HG03097 (cell line): ENCODE data around the gene INTS7.
"Not testable (repeated sequence)": the region's sequence is repeated elsewhere in the genome, so short reads cannot be mapped to it uniquely, and the experiment has no call there.

Source experiments
- ATAC-seq: cut with Tn5 transposase; IDR thresholded peaks from one replicate; pipeline ENCODE4 v1.9.1; 2021; ENCODE audit not compliant: unreplicated experiment, low FRiP score

INTS7 gene

GRCh38 chr1:211938561-211938997, 96.8 kb downstream of the INTS7 start:
- ATAC-seq = peak; percentile 31

DNA sequence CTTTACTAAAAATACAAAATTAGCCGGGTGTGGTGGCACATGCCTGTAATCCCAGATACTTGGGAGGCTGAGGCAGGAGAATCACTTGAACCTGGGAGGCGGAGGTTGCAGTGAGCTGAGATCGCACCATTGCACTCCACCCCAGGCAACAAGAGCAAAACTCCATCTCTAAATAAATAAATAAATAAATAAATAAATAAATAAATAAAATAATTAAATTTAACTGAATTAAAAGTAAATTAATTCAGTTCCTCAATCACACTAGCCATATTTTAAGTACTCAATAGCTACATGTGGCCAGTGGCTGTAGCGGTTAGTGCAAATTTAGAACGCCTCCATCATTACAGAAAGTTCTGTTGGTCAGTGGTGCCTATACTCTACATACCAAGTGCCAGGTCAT, 97.9 kb downstream of the INTS7 start:
- not testable (repeated sequence) for ATAC-seq

GRCh38 chr1:211935448-211935970, 99.8 kb downstream of the INTS7 start:
- ATAC-seq = peak; percentile 75

DNA sequence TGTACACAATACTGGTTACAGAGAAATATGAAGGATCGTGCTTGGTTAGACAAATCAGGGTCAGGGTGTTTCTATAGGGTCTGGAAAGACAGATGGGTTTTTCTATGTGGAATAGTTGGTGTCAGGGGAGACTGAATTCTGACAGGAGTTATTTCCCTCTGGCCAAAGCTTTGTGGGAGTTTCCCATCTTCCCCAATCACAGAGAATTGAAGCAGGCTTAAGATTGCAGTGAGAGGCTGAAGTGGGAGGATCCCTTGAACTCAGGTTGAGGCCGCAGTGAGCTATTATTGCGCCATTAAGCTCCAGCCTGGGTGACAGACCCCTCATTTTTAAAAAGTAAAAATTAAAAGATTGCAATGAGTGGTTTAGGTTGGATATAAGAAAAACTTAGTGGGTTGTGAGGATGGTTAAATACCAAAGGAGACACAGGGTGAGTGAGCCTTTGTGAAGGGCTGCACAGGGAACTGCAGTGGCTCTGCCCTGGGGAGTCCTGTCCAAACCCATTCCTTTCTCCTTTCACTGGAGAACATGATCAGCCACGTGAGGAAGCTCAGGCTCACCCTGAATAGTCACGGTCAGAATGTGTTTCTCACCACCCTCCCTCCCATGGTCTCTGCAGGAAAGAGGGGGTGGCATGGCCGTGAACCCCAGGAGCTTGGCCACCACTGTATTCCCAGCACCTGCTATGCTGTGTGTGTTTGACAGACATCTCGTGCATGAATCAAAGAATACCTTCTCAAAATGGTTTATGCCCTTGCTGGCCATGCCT, 101.2 kb downstream of the INTS7 start:
- ATAC-seq = no peak

GRCh38 chr1:211932933-211933254, 102.5 kb downstream of the INTS7 start:
- ATAC-seq = no peak

DNA sequence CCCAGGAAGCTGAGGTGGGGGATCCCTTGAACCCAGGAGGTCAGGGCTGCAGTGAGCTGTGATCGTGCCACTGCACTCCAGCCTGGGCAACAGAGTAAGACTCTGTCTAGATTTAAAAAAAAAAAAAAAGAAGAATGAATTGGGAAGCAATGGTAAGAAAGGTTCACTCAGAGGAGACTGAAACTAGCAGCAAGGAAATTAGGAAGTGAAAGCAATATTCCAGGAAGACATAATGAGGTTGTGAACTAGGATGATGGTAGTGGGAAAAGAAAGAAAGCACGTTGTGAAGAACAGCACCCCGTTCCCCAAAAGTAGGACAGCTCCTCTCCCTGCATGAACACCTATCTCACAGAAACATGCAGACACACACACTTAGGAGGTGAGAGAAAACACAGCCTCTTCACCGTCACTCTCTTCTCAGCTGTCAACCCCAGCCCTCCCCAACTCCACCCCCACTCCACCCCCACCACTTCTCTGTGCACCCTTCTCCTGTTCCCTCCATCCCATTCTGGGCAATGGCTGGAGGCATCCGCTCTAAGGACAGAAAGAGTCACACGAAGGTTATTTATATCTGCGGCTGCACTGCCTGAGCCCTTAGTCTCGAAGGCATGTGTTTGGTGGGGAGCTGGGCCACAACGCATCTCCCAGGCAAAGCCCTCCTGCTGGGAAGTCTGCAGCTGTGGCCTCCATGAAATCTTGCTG, 103.0 kb downstream of the INTS7 start:
- no peak for ATAC-seq

DNA sequence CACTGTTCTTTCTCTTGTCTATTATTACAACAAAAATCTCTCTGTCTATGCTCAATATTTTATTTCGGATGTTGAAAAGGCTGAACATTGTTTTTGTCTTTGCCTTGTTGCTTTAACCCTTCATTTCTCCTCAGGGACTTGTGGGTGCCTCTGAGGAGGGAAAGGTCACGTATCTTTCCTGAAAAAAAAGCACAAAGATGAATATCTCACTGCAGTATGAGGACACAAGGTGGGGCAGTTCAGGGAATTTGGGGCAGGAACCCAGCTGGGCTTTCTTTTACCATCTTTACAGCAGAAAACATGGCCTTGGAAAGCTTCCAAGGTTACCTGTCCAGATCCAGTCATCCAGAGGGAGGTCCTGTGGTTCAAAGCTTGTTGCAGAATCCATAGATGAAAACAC, 105.7 kb downstream of the INTS7 start:
- no peak for ATAC-seq

GRCh38 chr1:211928993-211929637, 106.2 kb downstream of the INTS7 start:
- no peak for ATAC-seq

GRCh38 chr1:211928290-211928801, 107.0 kb downstream of the INTS7 start:
- no peak for ATAC-seq

DNA sequence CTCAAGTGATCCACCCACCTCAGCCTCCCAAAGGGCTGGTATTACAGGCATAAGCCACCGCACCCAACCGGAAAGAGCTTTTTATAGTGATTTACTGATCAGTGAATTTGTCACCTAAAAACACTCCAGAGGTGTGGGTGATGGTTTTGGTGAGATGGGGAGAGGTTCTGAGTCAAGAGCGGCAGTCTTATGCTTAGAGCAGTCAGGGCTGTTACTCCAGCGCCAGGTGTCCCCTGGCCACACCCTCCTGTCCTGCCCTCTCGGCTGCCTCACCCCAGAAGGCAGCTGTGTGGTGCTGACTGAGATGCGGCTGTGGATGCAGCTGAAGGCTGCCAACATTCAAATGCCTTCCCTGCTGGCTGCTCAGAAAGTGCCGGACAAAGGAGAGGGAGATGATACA, 110.3 kb downstream of the INTS7 start:
- ATAC-seq = no peak

- ATAC-seq = no peak
These were observed 111.1 kb downstream of the INTS7 start for GRCh38 chr1:211924256-211924655.

DNA sequence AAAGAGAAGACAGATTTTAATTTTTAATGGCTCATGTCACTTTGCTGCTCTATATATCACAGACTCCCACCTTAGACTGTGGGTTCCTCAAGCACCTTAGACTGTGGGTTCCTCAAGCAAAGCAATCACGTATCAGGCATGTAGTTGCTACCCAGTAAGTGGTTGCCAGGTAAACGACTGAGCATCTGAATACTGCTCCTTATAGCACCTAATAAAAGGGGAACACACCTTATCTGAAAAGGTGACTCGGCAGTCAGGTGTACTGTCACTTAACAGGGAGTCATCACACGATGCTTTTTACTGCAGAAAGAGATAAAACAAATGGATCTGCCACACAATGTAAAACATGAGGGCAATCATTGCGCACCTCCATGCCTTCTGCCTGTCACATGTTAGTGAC, 112.3 kb downstream of the INTS7 start:
- ATAC-seq = no peak

DNA sequence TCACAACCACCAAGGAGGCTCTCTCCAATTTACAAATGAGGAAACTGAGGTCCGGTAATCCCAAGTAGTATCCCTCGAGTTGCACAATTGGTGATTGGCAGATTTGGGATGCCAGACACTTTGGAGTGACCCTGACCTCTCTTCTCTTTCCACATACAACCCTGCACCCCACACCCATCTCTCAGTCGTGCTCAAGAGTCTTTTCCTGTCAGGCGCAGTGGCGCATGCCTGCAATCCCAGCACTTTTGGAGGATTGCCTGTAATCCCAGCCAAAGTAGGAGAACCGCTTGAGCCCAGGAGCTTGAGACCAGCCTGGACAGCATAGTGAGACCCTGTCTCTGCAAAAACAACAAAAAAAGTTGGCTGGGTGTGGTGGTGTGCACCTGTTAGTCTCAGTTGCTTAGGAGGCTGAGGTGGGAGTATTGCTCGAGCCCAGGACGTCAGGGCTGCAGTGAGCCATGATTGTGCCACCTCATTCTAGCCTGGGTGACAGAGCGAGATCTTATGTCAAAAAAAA, 113.7 kb downstream of the INTS7 start:
- ATAC-seq = no peak

DNA sequence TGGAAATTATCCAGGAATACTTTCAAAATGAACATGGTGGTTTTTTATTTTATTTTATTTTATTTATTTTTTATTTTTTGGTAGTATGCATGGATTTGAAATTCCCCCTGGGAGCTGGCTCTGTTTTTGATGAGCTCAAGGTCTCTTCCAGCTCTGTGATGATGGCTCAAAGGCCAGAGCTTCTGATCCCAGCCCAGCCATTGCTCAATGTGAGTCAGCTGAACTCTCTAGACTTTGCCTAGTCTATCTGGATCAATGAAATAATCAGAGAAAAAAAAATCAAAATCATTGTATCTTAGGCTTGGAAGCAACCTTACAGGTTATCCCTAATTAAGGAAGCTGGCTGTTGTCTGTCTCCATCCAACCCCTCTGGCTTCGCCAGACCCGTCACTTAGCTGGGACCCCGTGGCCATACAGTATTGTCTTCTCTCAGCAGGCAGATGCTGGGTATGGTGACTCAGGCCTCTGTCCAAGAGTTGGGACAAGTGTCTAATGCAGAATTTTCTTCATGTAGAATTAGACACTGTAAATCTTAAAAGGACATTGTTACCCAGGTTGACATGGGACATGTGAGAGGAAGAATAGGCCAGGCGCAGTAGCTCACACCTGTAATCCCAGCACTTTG, 114.6 kb downstream of the INTS7 start:
- ATAC-seq = no peak

- ATAC-seq = no peak
These were observed 115.2 kb downstream of the INTS7 start for GRCh38 chr1:211920141-211920572.

- no peak for ATAC-seq
These were observed 116.4 kb downstream of the INTS7 start for GRCh38 chr1:211918843-211919414.

GRCh38 chr1:211916458-211916857, 118.9 kb downstream of the INTS7 start:
- ATAC-seq = not testable (repeated sequence)

- no peak for ATAC-seq
These were observed 119.4 kb downstream of the INTS7 start for GRCh38 chr1:211915924-211916323.

DNA sequence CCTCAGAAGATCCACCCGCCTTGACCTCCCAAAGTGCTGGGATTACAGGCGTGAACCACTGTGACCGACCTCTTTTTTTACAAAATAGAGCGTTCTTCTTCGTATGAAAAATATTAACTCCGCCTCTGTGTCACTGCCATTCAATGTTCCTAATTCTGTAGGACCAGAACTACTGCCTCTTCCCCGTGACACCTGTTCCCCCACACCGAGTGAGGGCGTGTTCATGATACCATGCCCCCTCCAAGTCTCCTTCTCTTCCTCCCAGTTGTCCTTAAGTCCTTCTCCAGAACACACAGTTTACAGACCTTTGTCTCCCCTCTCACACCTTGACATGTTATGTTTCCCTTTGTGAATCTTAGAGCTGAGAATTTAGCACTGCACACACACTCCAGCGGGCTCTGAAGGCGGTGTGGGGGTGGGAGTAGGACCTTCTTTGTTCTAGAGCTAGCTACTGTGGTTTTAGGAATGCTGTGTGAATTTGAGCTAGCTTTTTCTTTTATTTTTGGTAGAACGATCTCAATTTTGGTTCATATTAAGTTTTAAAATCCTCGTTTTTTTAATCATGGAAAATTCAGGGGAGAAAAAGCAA, 122.4 kb downstream of the INTS7 start:
- no peak for ATAC-seq

- no peak for ATAC-seq
These were observed 123.3 kb downstream of the INTS7 start for GRCh38 chr1:211912038-211912437.
